IMR-90 (cell line): ENCODE results near the gene H3-3A. TPM values are rescaled to one million over a fixed set of nuclear protein-coding genes. Genes with fewer than 3 reads are reported as not detected.

Source experiments
- ATAC-seq: fragments of 200-7000 bp; cut with Tn5 transposase; 2 replicates; pipeline ENCODE4 v1.9.1; 2020; ENCODE audit warnings: low read depth, mild to moderate bottlenecking, moderate library complexity
- BruUV-seq: library from RNA; stranded (reverse); fragments of 400-500 nt; replicated peaks from 2 replicates; lab custom pipeline; 2021; lab: Mats Ljungman, UMichigan
- CTCF ChIA-PET: fragments of 300-600 bp; formaldehyde crosslinking; extraction: SDS; loops from one replicate; lab custom pipeline; 2021; ENCODE audit warnings: antibody characterized with exemption; lab: Yijun Ruan, JAX
- POLR2A ChIA-PET: fragments of 300-600 bp; sonication (Branson Sonifier 250); formaldehyde crosslinking; loops from one replicate; lab custom pipeline; 2022; ENCODE audit warnings: antibody characterized with exemption; ENCODE audit not compliant: unreplicated experiment; lab: Charles Lee
- DNase-seq: peaks from one replicate; pipeline ENCODE4 v3.0.0; 2013
- H2AFZ ChIP-seq: replicated peaks from 2 replicates; pipeline ENCODE3; 2013; ENCODE audit warnings: low read length, mild to moderate bottlenecking; ENCODE audit not compliant: poor library complexity
- H2AK5ac ChIP-seq: 2 replicates; pipeline ENCODE4 v1.6.1; 2013; ENCODE audit warnings: low read depth, low read length, inconsistent platforms
- H2AK9ac ChIP-seq: replicated peaks from 2 replicates; pipeline ENCODE3; 2013; ENCODE audit warnings: mild to moderate bottlenecking, low read depth, low read length, moderate library complexity; ENCODE audit not compliant: poor library complexity
- H2BK120ac ChIP-seq: 2 replicates; pipeline ENCODE4 v1.6.1; 2013; ENCODE audit warnings: low read depth, low read length, inconsistent platforms
- H2BK15ac ChIP-seq: 3 replicates; pipeline ENCODE4 v1.6.1; 2013; ENCODE audit warnings: low read depth, low read length, inconsistent platforms
- H2BK20ac ChIP-seq: 2 replicates; pipeline ENCODE4 v1.6.1; 2013; ENCODE audit warnings: low read depth, mild to moderate bottlenecking, inconsistent platforms, low read length, moderate library complexity
- H2BK5ac ChIP-seq: 2 replicates; pipeline ENCODE4 v1.6.1; 2013; ENCODE audit warnings: mild to moderate bottlenecking, low read depth, low read length, inconsistent platforms; ENCODE audit not compliant: poor library complexity, severe bottlenecking
- H3K14ac ChIP-seq: replicated peaks from 2 replicates; pipeline ENCODE4 v1.6.1; 2013; ENCODE audit warnings: low read depth, low read length, inconsistent platforms
- H3K18ac ChIP-seq: 2 replicates; pipeline ENCODE4 v1.6.1; 2013; ENCODE audit warnings: low read depth, low read length, control low read depth
- H3K23ac ChIP-seq: 2 replicates; pipeline ENCODE4 v1.6.1; 2013; ENCODE audit warnings: low read depth, low read length, inconsistent platforms
- H3K27ac ChIP-seq: 2 replicates; pipeline ENCODE4 v1.5.1; 2013; ENCODE audit warnings: mild to moderate bottlenecking, control low read depth, low read length; ENCODE audit not compliant: insufficient read depth
- H3K27me3 ChIP-seq: 2 replicates; pipeline ENCODE4 v1.6.1; 2013; ENCODE audit warnings: low read length; ENCODE audit not compliant: control insufficient read depth, insufficient read depth
- H3K36me3 ChIP-seq: 2 replicates; pipeline ENCODE4 v1.6.1; 2013; ENCODE audit warnings: low read length, mixed read lengths; ENCODE audit not compliant: control insufficient read depth, insufficient read depth
- H3K4ac ChIP-seq: 2 replicates; pipeline ENCODE4 v1.6.1; 2013; ENCODE audit warnings: low read depth, low read length, inconsistent platforms
- H3K4me1 ChIP-seq: 2 replicates; pipeline ENCODE4 v1.6.1; 2013; ENCODE audit warnings: low read length, mixed read lengths; ENCODE audit not compliant: control insufficient read depth, insufficient read depth
- H3K4me2 ChIP-seq: 2 replicates; pipeline ENCODE4 v1.6.1; 2013; ENCODE audit warnings: low read depth, mild to moderate bottlenecking, control low read depth, low read length, moderate library complexity
- H3K4me3 ChIP-seq: 2 replicates; pipeline ENCODE4 v1.5.1; 2013; ENCODE audit warnings: low read depth, mild to moderate bottlenecking, control low read depth, low read length, moderate library complexity; ENCODE audit not compliant: insufficient read depth
- H3K56ac ChIP-seq: 2 replicates; pipeline ENCODE4 v1.6.1; 2013; ENCODE audit warnings: low read length, inconsistent platforms; ENCODE audit not compliant: insufficient read depth; ENCODE audit errors: extremely low read depth
- H3K79me1 ChIP-seq, 2 experiments: 2 replicates each; pipeline ENCODE4 v1.6.1; 2013; ENCODE audit warnings: low read length in 2 of 2, inconsistent platforms in 1 of 2, low read depth in 1 of 2
- H3K9ac ChIP-seq: 2 replicates; pipeline ENCODE4 v1.6.1; 2013; ENCODE audit warnings: low read depth, low read length, control low read depth
- H3K9me1 ChIP-seq: 2 replicates; pipeline ENCODE4 v1.6.1; 2013; ENCODE audit warnings: low read length, inconsistent platforms; ENCODE audit not compliant: insufficient read depth
- H3K9me3 ChIP-seq: 2 replicates; pipeline ENCODE4 v1.6.1; 2013; ENCODE audit warnings: low read length; ENCODE audit not compliant: control insufficient read depth, insufficient read depth
- H4K20me1 ChIP-seq: 2 replicates; pipeline ENCODE4 v1.6.1; 2013; ENCODE audit warnings: low read length, inconsistent platforms; ENCODE audit not compliant: insufficient read depth
- H4K5ac ChIP-seq: 2 replicates; pipeline ENCODE4 v1.6.1; 2013; ENCODE audit warnings: mild to moderate bottlenecking, low read depth, low read length, control low read depth
- H4K8ac ChIP-seq, 2 experiments: 2 replicates each; pipeline ENCODE4 v1.6.1; 2013; ENCODE audit warnings: low read depth in 2 of 2, low read length in 2 of 2, control low read depth in 1 of 2, inconsistent platforms in 1 of 2
- H4K91ac ChIP-seq: 2 replicates; pipeline ENCODE4 v1.6.1; 2013; ENCODE audit warnings: low read depth, low read length, inconsistent platforms; ENCODE audit not compliant: insufficient read depth
- BHLHE40 ChIP-seq: fragments of 150-350 bp; IDR thresholded peaks from 2 replicates; pipeline ENCODE4 v1.6.1; 2016; ENCODE audit warnings: mild to moderate bottlenecking, low read depth, low read length
- CEBPB ChIP-seq: IDR thresholded peaks from 2 replicates; pipeline ENCODE4 v1.6.1; 2012; ENCODE audit warnings: low read depth, low read length, improper control_type of control experiment
- CHD1 ChIP-seq: IDR thresholded peaks from 2 replicates; pipeline ENCODE4 v1.6.1; 2012; ENCODE audit warnings: low read depth, low read length, improper control_type of control experiment
- FOS ChIP-seq: fragments of 150-350 bp; IDR thresholded peaks from 2 replicates; pipeline ENCODE4 v1.6.1; 2016; ENCODE audit warnings: low read depth, low read length
- MAFK ChIP-seq: IDR thresholded peaks from 2 replicates; pipeline ENCODE4 v1.6.1; 2012; ENCODE audit warnings: low read depth, low read length, improper control_type of control experiment
- MAZ ChIP-seq: IDR thresholded peaks from 2 replicates; pipeline ENCODE4 v1.6.1; 2012; ENCODE audit warnings: low read depth, mild to moderate bottlenecking, low read length, improper control_type of control experiment, moderate library complexity, borderline replicate concordance
- MXI1 ChIP-seq: IDR thresholded peaks from 2 replicates; pipeline ENCODE4 v1.6.1; 2012; ENCODE audit warnings: low read depth, mild to moderate bottlenecking, low read length, moderate library complexity, borderline replicate concordance
- NFE2L2 ChIP-seq: fragments of 150-350 bp; IDR thresholded peaks from 2 replicates; pipeline ENCODE4 v1.6.1; 2016; ENCODE audit warnings: low read depth, mild to moderate bottlenecking, low read length
- POLR2A ChIP-seq: IDR thresholded peaks from 2 replicates; pipeline ENCODE4 v1.6.1; 2012; ENCODE audit warnings: mild to moderate bottlenecking, low read depth, low read length
- RAD21 ChIP-seq: IDR thresholded peaks from 2 replicates; pipeline ENCODE4 v1.6.1; 2012; ENCODE audit warnings: low read length, improper control_type of control experiment
- RCOR1 ChIP-seq: IDR thresholded peaks from 2 replicates; pipeline ENCODE4 v1.6.1; 2012; ENCODE audit warnings: mild to moderate bottlenecking, low read length, improper control_type of control experiment; ENCODE audit not compliant: insufficient replicate concordance
- RFX5 ChIP-seq: IDR thresholded peaks from 2 replicates; pipeline ENCODE4 v1.8.0; 2012; ENCODE audit warnings: low read depth, mild to moderate bottlenecking, low read length, moderate library complexity
- SMC3 ChIP-seq: fragments of 150-350 bp; IDR thresholded peaks from 2 replicates; pipeline ENCODE4 v1.6.1; 2016; ENCODE audit warnings: low read depth, mild to moderate bottlenecking, antibody characterized with exemption, low read length, moderate library complexity
- WGBS, 2 experiments: methylation state at CpG; one replicate each; pipeline versions ENCODE4 v1.1.5 to v1.1.7; 2013; ENCODE audit warnings: missing lambda C conversion rate in 2 of 2; ENCODE audit not compliant: insufficient read length in 1 of 2; ENCODE audit errors: extremely low coverage in 2 of 2; 5-methylcytosine and 5-hydroxymethylcytosine counted together
- dilution Hi-C: fragments of 300-500 bp; cut with HindIII; formaldehyde crosslinking; loops from one replicate; pipeline ENCODE4 v1.14.3; 2018; ENCODE audit warnings: low sequenced_read_pairs; ENCODE audit not compliant: unreplicated experiment
- in situ Hi-C: fragments of 300-500 bp; cut with MboI; formaldehyde crosslinking; loops from 3 replicates; pipeline ENCODE4 v1.14.3; 2019; ENCODE audit warnings: low sequenced_read_pairs, inconsistent platforms, mixed read lengths
- intact Hi-C: fragments of 100-400 bp; cut with micrococcal nuclease; formaldehyde crosslinking; loops from 2 replicates; pipeline ENCODE4 v1.10.0; 2022
- polyA plus RNA-seq, 3 experiments: library from polyadenylated mRNA; depleted of rRNA; stranded (reverse); fragments of >200 nt; gene quantifications; 2 replicates each; pipeline ENCODE4 v1.2.3, GENCODE V29; 2012; ENCODE audit warnings: low replicate concordance in 1 of 3
- total RNA-seq: library from RNA; depleted of rRNA; stranded (reverse); fragments of >200 nt; gene quantifications from 2 replicates; pipeline ENCODE4 v1.2.3, GENCODE V29; 2012
- TF ChIP-seq, protein P1 (sequence below): fragments of 150-350 bp; IDR thresholded peaks from 2 replicates; pipeline ENCODE4 v1.6.1; 2017; ENCODE audit warnings: mild to moderate bottlenecking, antibody characterized with exemption, low read length, low read depth
- TF ChIP-seq, protein P2 (sequence below): fragments of 150-350 bp; IDR thresholded peaks from 2 replicates; pipeline ENCODE4 v1.6.1; 2016; ENCODE audit warnings: low read depth, mild to moderate bottlenecking, low read length, moderate library complexity, borderline replicate concordance
- TF ChIP-seq, protein P3 (sequence below): conservative IDR thresholded peaks from 2 replicates; pipeline ENCODE4 v1.5.1; 2012; ENCODE audit warnings: mild to moderate bottlenecking, low read depth, low read length, improper control_type of control experiment

The H3-3A gene
- total and polyA plus RNA-seq, 2 of the 4 experiments (the other 2 are of a cell fraction) = 188 to 256 TPM

DNA sequence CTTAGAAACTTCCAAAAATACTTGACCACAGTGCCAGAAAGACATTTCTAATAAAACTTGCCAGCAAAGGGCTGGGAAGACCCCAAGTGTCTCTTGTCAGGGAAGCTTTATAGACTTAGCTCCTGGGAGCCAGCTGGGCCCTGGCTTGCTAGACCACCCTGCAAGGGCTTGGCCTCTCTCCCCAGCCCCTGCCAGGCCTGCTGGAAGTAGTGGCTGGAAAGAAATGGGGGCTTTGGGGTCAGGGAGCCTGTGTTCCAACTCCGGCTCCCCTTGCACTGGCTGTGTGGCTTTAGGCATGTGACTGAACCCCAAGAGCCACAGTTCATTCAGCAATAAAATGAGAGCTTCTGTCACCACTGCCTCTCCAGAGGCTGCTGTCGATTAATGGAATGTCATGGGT, 31.1 kb downstream of the H3-3A start:
- Histone ChIP-seq H2AK9ac (no peak overlapping the region), H2BK15ac (no peak overlapping the region), H3K4me2 (no peak overlapping the region), H3K27ac (no peak overlapping the region), H3K4me1 (peaks cover 3% of the 10 kb centered on the region; the same call in 1 of the 2 replicates), H2AK5ac (no peak overlapping the region), H4K5ac (no peak overlapping the region), H4K91ac (no peak overlapping the region), H3K56ac (no peak overlapping the region), H3K27me3 (peaks cover 8% of the 10 kb centered on the region), H3K14ac (no peak overlapping the region; the same call in 1 of the 2 replicates), H4K8ac (no peak overlapping the region), H2BK120ac (no peak overlapping the region), H3K18ac (no peak overlapping the region), H4K20me1 (no peaks in the 10 kb centered on the region; the same call in 1 of the 2 replicates), H3K9ac (no peak overlapping the region), H3K23ac (no peak overlapping the region), H3K79me1 (no peaks in the 10 kb centered on the region), H3K9me1 (no peaks in the 10 kb centered on the region), H2AFZ (peak overlapping the region; percentile 52), H2BK20ac (no peak overlapping the region), H3K9me3 (no peaks in the 10 kb centered on the region), H3K36me3 (no peaks in the 10 kb centered on the region), H2BK5ac (no peak overlapping the region), H3K4ac (no peak overlapping the region), H3K4me3 (no peak overlapping the region)
- ChIA-PET POLR2A (no interaction called here), CTCF (interaction anchor here (0.9 kb wide), 1 partner anchor 29 kb away, joined by 4 read pairs; no protein-coding TSS in a partner anchor)
- DNase-seq (no peak), ATAC-seq (no peak)
- dilution Hi-C loops = no loop called here
- intact Hi-C loops = no loop called here
- TF ChIP-seq CHD1 (no peak), NFE2L2 (no peak), MAFK (no peak), FOS (no peak), RCOR1 (no peak), MAZ (no peak), MXI1 (no peak), RFX5 (no peak), SMC3 (no peak), CEBPB (no peak), BHLHE40 (no peak), RAD21 (no peak), POLR2A (no peak)
- TF ChIP-seq, protein P1, sequence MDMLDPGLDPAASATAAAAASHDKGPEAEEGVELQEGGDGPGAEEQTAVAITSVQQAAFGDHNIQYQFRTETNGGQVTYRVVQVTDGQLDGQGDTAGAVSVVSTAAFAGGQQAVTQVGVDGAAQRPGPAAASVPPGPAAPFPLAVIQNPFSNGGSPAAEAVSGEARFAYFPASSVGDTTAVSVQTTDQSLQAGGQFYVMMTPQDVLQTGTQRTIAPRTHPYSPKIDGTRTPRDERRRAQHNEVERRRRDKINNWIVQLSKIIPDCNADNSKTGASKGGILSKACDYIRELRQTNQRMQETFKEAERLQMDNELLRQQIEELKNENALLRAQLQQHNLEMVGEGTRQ = no peak
- TF ChIP-seq, protein P2, sequence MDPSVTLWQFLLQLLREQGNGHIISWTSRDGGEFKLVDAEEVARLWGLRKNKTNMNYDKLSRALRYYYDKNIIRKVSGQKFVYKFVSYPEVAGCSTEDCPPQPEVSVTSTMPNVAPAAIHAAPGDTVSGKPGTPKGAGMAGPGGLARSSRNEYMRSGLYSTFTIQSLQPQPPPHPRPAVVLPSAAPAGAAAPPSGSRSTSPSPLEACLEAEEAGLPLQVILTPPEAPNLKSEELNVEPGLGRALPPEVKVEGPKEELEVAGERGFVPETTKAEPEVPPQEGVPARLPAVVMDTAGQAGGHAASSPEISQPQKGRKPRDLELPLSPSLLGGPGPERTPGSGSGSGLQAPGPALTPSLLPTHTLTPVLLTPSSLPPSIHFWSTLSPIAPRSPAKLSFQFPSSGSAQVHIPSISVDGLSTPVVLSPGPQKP = no peak
- TF ChIP-seq, protein P3, sequence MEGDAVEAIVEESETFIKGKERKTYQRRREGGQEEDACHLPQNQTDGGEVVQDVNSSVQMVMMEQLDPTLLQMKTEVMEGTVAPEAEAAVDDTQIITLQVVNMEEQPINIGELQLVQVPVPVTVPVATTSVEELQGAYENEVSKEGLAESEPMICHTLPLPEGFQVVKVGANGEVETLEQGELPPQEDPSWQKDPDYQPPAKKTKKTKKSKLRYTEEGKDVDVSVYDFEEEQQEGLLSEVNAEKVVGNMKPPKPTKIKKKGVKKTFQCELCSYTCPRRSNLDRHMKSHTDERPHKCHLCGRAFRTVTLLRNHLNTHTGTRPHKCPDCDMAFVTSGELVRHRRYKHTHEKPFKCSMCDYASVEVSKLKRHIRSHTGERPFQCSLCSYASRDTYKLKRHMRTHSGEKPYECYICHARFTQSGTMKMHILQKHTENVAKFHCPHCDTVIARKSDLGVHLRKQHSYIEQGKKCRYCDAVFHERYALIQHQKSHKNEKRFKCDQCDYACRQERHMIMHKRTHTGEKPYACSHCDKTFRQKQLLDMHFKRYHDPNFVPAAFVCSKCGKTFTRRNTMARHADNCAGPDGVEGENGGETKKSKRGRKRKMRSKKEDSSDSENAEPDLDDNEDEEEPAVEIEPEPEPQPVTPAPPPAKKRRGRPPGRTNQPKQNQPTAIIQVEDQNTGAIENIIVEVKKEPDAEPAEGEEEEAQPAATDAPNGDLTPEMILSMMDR = no peak
- WGBS, 2 experiments = no CpG with 5 or more reads among the region's 2 CpGs
- no TSS peak for BruUV-seq
- in situ Hi-C loops = no loop called here
